Duodenal mucosa (tissue), 2 donors: ENCODE results near the gene RUNDC3A.
A peak's percentile ranks its signal among the peaks of the same experiment; 100 is the strongest.

ENCODE experiments used
- H3K27ac ChIP-seq: one replicate; pipeline ENCODE4 v1.7.0; 2013; ENCODE audit warnings: low read depth, low read length
- H3K27me3 ChIP-seq, 2 donors: one replicate each; pipeline ENCODE4 v1.7.0; 2013; ENCODE audit warnings: low read length in 2 of 2, control low read depth in 1 of 2; ENCODE audit not compliant: insufficient read depth in 2 of 2, control insufficient read depth in 1 of 2
- H3K36me3 ChIP-seq, 2 donors: one replicate each; pipeline ENCODE4 v1.7.0; 2013; ENCODE audit warnings: low read length in 2 of 2, control low read depth in 1 of 2; ENCODE audit not compliant: insufficient read depth in 2 of 2, control insufficient read depth in 1 of 2
- H3K4me1 ChIP-seq, 2 donors: one replicate each; pipeline ENCODE4 v1.7.0; 2013; ENCODE audit warnings: low read length in 2 of 2, control low read depth in 1 of 2; ENCODE audit not compliant: insufficient read depth in 2 of 2, control insufficient read depth in 1 of 2
- H3K4me3 ChIP-seq, 2 donors: one replicate each; pipeline ENCODE4 v1.7.0; 2013; ENCODE audit warnings: low read length in 2 of 2, low read depth in 1 of 2
- H3K9ac ChIP-seq, 2 donors: one replicate each; pipeline ENCODE4 v1.7.0; 2013; ENCODE audit warnings: low read length in 2 of 2, low read depth in 1 of 2
- H3K9me3 ChIP-seq, 2 donors: one replicate each; pipeline ENCODE4 v1.7.0; 2013; ENCODE audit warnings: low read length in 2 of 2, control low read depth in 1 of 2; ENCODE audit not compliant: control insufficient read depth in 1 of 2

Gene RUNDC3A

DNA sequence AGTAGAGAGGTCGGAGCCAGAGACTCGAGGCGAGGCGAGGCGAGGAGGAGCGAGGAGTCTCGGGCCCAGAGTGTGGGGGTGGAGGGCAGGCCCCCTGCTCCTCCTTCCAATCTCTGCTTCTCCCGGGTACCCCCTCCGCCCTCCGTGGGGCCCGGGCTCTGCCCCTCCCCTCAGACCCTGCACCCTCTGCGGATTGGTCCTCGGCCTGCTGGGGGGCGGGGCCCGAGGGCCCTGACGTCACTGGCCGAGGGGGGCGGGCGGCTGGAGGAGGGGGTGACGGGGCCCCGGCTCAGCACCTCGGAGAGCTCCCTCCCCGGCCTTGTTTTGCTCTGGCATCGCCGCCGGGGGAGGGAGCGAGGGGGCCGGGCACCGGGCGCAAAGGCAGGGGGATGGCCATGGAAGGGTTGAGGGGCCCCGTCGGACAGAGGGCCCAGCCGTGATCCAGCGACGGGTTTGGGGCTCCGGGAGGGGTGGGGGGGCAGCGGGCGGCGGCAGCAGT is at the start of gene RUNDC3A:
Gene RUNDC3A, plus strand, starts transcription at position 282 of the 499 bp plus-strand sequence. CDS start 232 bp downstream, outside the sequence.
- H3K9ac ChIP-seq: no peak within 1 kb of the TSS
- no peak within 1 kb of the TSS for H3K27ac ChIP-seq
- H3K4me1 ChIP-seq: peaks cover 6% of the 10 kb centered on the region in 2 donors
- H3K4me3 ChIP-seq: peak within 1 kb of the TSS; percentile 47 to 65
- no peaks in the 10 kb centered on the region for H3K36me3 ChIP-seq
- no peaks in the 10 kb centered on the region for H3K9me3 ChIP-seq
- H3K27me3 ChIP-seq: peaks cover 2 to 9% of the 10 kb centered on the region in 2 donors

DNA sequence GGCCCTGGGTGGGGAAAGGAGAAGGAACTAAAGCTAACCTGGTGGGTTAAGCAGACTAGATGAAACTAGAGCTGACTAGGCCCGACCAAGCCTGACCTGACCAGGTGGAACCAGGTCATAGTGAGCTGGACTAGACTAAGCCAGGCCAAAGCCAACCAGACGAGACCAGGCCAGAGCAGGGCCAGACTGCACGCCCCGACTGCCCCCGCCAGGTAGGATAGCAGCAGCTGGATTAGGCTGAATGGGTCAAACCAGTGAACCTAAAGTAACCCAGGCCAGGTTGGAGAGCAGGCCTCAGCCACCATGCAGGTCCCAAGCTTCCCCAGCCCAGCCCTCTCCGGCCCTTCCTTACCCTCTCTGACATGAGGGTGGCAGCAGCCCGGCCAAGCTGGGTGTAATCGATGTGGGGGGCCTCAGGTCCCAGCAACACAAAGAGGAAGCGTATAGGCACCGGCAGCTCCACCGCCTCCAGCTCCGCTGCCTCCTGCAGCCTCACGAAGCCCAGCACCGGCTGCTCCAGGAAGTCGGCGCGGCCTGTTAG is 49.5 kb upstream of the RUNDC3A start:
- Histone ChIP-seq H3K4me1 (no peaks in the 10 kb centered on the region), H3K27me3 (no peaks in the 10 kb centered on the region), H3K4me3 (no peak overlapping the region), H3K9ac (no peak overlapping the region), H3K36me3 (no peaks in the 10 kb centered on the region), H3K9me3 (no peaks in the 10 kb centered on the region), H3K27ac (no peak overlapping the region)

GRCh38 chr17:44260296-44260695 is 48.1 kb upstream of the RUNDC3A start:
- H3K9ac ChIP-seq: no peak overlapping the region
- H3K4me1 ChIP-seq: no peaks in the 10 kb centered on the region
- no peak overlapping the region for H3K4me3 ChIP-seq
- no peaks in the 10 kb centered on the region for H3K36me3 ChIP-seq
- H3K9me3 ChIP-seq: no peaks in the 10 kb centered on the region
- no peaks in the 10 kb centered on the region for H3K27me3 ChIP-seq
- H3K27ac ChIP-seq: no peak overlapping the region

DNA sequence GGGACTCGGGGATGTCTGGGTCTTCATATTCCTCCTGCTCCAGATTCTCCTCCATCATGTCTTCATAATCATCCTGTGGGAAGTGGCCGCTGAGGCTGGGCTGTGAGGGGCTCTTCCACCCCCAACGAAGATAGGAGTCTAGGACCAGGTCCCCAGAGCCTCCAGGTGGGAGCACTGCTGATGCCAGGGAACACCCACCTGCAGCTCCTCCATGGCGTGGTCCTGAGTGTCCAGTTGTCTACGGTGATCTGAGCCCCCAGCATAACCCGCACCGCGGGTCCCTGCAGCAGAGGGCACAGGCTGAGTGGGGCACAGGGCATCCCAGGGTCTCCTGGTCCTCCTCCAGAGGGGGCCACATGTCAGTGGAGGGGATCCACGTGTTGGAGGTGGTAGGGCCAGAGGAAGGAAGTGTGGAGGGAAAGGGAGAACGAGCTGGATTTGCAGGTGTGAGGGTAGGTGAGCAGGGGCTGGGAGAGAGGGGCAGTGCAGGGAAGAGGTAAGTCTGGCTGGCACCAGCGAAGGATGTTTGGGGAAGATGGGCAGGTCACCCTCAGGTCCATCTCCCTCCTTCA is 45.7 kb upstream of the RUNDC3A start:
- no peak overlapping the region for H3K27ac ChIP-seq

GRCh38 chr17:44263345-44263902 is 45.0 kb upstream of the RUNDC3A start:
- Histone ChIP-seq H3K27ac (no peak overlapping the region), H3K4me1 (no peaks in the 10 kb centered on the region)

More for the DNA sequence above, 45.7 kb upstream of the RUNDC3A start:
- H3K4me3 ChIP-seq: no peak overlapping the region
- H3K36me3 ChIP-seq: no peaks in the 10 kb centered on the region
- H3K4me1 ChIP-seq: no peaks in the 10 kb centered on the region
- H3K9ac ChIP-seq: no peak overlapping the region
- no peaks in the 10 kb centered on the region for H3K9me3 ChIP-seq
- no peaks in the 10 kb centered on the region for H3K27me3 ChIP-seq

DNA sequence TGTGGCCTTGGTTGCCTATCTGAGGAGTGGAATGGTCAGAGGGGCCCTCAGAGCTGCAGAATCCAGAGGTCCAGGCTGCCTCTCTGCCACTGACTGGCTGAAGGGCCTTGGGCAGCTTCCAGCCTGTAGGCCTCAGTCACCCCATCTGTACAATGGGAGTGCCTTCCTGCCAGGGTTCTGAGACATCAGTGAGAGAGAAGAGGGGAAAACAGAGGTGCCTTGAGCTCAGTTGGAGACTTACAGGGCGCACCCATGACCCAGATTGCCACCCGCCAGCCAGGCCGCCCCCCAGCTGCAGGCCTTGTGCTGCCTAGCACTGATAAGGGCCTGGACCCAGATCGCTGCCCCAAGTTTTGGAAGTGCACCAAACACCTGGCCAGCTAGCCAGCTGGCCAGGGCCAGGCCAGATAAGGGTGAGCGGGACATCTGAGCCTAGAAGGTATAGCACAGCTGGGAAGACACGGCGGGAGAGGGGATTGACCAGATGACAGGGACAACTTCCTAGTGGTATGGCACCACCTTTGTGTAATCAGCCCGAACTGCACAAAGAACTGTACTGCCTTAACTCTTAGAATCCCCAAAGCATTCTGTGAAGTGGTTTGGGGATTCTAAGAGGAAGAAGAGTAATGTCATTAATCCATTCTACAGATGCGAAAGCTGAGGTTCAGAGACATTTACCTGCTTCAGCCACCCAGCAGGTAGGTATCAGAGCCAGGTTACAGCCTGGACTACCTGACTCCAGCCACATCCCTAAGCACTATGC is 41.8 kb upstream of the RUNDC3A start:
- no peaks in the 10 kb centered on the region for H3K4me1 ChIP-seq
- H3K9me3 ChIP-seq: no peaks in the 10 kb centered on the region
- H3K4me3 ChIP-seq: no peak overlapping the region
- no peak overlapping the region for H3K27ac ChIP-seq
- no peak overlapping the region for H3K9ac ChIP-seq
- no peaks in the 10 kb centered on the region for H3K36me3 ChIP-seq
- H3K27me3 ChIP-seq: no peaks in the 10 kb centered on the region

More at GRCh38 chr17:44263345-44263902, 45.0 kb upstream of the RUNDC3A start:
- Histone ChIP-seq H3K36me3 (no peaks in the 10 kb centered on the region), H3K27me3 (no peaks in the 10 kb centered on the region), H3K4me3 (no peak overlapping the region), H3K9me3 (no peaks in the 10 kb centered on the region), H3K9ac (no peak overlapping the region)

DNA sequence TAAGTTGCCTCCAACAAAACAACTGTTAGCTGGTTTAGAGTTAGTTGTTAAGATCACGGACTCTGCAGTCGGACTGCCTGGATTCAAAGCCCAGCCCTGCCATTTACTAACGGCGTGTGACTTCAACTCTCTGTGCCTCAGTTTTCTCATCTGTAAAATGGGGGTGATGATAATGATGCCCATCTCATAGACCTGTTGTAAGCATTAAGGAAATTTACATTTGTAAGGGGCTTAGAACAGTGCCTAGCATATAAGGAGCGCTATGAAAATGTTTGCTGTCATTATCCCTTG is 41.3 kb upstream of the RUNDC3A start:
- H3K9ac ChIP-seq: no peak overlapping the region
- no peak overlapping the region for H3K27ac ChIP-seq
- no peaks in the 10 kb centered on the region for H3K36me3 ChIP-seq
- no peak overlapping the region for H3K4me3 ChIP-seq
- H3K4me1 ChIP-seq: no peaks in the 10 kb centered on the region
- H3K27me3 ChIP-seq: peaks cover 0 to under 1% of the 10 kb centered on the region in 2 donors
- H3K9me3 ChIP-seq: no peaks in the 10 kb centered on the region

GRCh38 chr17:44267818-44268490 is 40.4 kb upstream of the RUNDC3A start, which contains the start of gene SLC4A1:
SLC4A1 (minus strand) TSS chr17:44268135; CDS start chr17:44262866, 5,269 bp downstream.
- no peak within 1 kb of the TSS for H3K4me3 ChIP-seq
- no peaks in the 10 kb centered on the region for H3K9me3 ChIP-seq
- peaks cover 0 to 3% of the 10 kb centered on the region in 2 donors for H3K27me3 ChIP-seq

GRCh38 chr17:44268709-44269534 is 39.5 kb upstream of the RUNDC3A start:
- no peak overlapping the region for H3K9ac ChIP-seq
- H3K9me3 ChIP-seq: no peaks in the 10 kb centered on the region
- H3K4me3 ChIP-seq: no peak overlapping the region
- H3K36me3 ChIP-seq: no peaks in the 10 kb centered on the region
- H3K4me1 ChIP-seq: no peaks in the 10 kb centered on the region
- H3K27ac ChIP-seq: no peak overlapping the region
- peaks cover 0 to 3% of the 10 kb centered on the region in 2 donors for H3K27me3 ChIP-seq

More at GRCh38 chr17:44267818-44268490, 40.4 kb upstream of the RUNDC3A start, which contains the start of gene SLC4A1:
- no peaks in the 10 kb centered on the region for H3K4me1 ChIP-seq
- no peak within 1 kb of the TSS for H3K9ac ChIP-seq
- no peaks in the 10 kb centered on the region for H3K36me3 ChIP-seq
- H3K27ac ChIP-seq: no peak within 1 kb of the TSS
